AG04450 (cell line): Measurements from ENCODE around the gene NHS. TPM values are rescaled to one million over a fixed set of nuclear protein-coding genes. Genes with fewer than 3 reads are reported as not detected.
"Not testable (repeated sequence)": the region's sequence is repeated elsewhere in the genome, so short reads cannot be mapped to it uniquely, and the experiment has no call there.

ENCODE experiments used
- CTCF ChIA-PET: fragments of 300-600, 350-600 bp; formaldehyde crosslinking; extraction: SDS; loops from one replicate; lab custom pipeline; 2022; ENCODE audit warnings: antibody characterized with exemption, inconsistent platforms; lab: Charles Lee
- POLR2A ChIA-PET: fragments of 350-600 bp; formaldehyde crosslinking; extraction: SDS; loops from one replicate; lab custom pipeline; 2021; ENCODE audit warnings: antibody characterized with exemption, inconsistent platforms; lab: Yijun Ruan, JAX
- DNase-seq: peaks from one replicate; pipeline ENCODE4 v3.0.0-alpha.2; 2011; ENCODE audit warnings: low read depth, low spot score
- H3K27ac ChIP-seq: one replicate; pipeline ENCODE4 v1.5.1; 2012; ENCODE audit warnings: low read depth, low read length, control low read depth
- H3K27me3 ChIP-seq: one replicate; pipeline ENCODE4 v1.6.0; 2012; ENCODE audit warnings: low read length; ENCODE audit not compliant: control insufficient read depth, insufficient read depth
- H3K4me3 ChIP-seq: 2 replicates; pipeline ENCODE4 v1.5.1; 2011; ENCODE audit warnings: mild to moderate bottlenecking, low read depth, low read length, control low read depth
- H3K9me3 ChIP-seq: 2 replicates; pipeline ENCODE4 v1.5.1; 2012; ENCODE audit warnings: low read length; ENCODE audit not compliant: control insufficient read depth, insufficient read depth
- CTCF ChIP-seq: IDR thresholded peaks from 2 replicates; pipeline ENCODE4 v1.5.1; 2011; ENCODE audit warnings: low read depth, low read length, control low read depth, inconsistent platforms
- polyA plus RNA-seq: library from polyadenylated mRNA; depleted of rRNA; stranded (reverse); fragments of >200 nt; gene quantifications from 2 replicates; pipeline ENCODE4 v1.2.3, GENCODE V29; 2011

NHS gene
- polyA plus RNA-seq, 1 experiment, result 2.0 TPM

GRCh38 chrX:17567187-17567586 lies 192.2 kb downstream of the NHS start:
- ChIA-PET POLR2A (interaction anchor here (0.6 to 0.9 kb wide), 3 partner anchors 41 to 791 kb away, joined by 4 to 12 read pairs (median 4); no protein-coding TSS in a partner anchor), CTCF (no interaction called here)
- no peak for DNase-seq
- H3K27ac ChIP-seq, result no peak overlapping the region
- H3K4me3 ChIP-seq, result no peak overlapping the region
- no peaks in the 10 kb centered on the region for H3K27me3 ChIP-seq
- TF ChIP-seq CTCF, result no peak
- H3K9me3 ChIP-seq, result no peaks in the 10 kb centered on the region

- Histone ChIP-seq H3K9me3 (no peaks in the 10 kb centered on the region), H3K27ac (no peak overlapping the region), H3K4me3 (no peak overlapping the region), H3K27me3 (no peaks in the 10 kb centered on the region)
- ChIA-PET POLR2A (no interaction called here), CTCF (no interaction called here)
- no peak for TF ChIP-seq CTCF
- DNase-seq, result no peak
Observed at GRCh38 chrX:17567821-17568220, 192.8 kb downstream of the NHS start.

GRCh38 chrX:17568804-17569203 lies 193.8 kb downstream of the NHS start:
- H3K27ac ChIP-seq, DNase-seq, H3K4me3 ChIP-seq, H3K9me3 ChIP-seq, POLR2A ChIA-PET, H3K27me3 ChIP-seq, CTCF ChIA-PET: not testable (repeated sequence)

DNA sequence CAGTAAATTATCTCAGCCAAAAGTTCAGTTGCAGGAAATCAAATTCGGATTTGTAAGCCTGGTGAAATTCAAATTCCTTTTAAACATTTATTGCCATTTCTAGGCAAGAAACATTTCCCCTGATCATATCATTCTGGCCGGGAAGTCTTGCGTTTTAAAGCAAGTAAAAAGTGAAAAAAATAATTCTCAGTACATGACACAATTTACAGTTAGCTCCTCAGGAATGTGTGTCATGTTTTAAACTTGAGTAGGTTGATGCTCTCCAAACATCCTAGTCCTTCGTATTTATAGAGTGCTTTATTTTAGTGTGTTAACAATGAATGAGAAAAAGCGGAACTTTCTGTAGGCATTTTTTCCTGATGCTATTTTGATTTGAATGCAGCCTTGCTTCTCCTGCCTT lies 204.0 kb downstream of the NHS start:
- Histone ChIP-seq H3K9me3 (no peaks in the 10 kb centered on the region), H3K27ac (no peak overlapping the region), H3K4me3 (no peak overlapping the region), H3K27me3 (no peaks in the 10 kb centered on the region)
- ChIA-PET POLR2A (no interaction called here), CTCF (no interaction called here)
- no peak for TF ChIP-seq CTCF
- DNase-seq, result no peak

DNA sequence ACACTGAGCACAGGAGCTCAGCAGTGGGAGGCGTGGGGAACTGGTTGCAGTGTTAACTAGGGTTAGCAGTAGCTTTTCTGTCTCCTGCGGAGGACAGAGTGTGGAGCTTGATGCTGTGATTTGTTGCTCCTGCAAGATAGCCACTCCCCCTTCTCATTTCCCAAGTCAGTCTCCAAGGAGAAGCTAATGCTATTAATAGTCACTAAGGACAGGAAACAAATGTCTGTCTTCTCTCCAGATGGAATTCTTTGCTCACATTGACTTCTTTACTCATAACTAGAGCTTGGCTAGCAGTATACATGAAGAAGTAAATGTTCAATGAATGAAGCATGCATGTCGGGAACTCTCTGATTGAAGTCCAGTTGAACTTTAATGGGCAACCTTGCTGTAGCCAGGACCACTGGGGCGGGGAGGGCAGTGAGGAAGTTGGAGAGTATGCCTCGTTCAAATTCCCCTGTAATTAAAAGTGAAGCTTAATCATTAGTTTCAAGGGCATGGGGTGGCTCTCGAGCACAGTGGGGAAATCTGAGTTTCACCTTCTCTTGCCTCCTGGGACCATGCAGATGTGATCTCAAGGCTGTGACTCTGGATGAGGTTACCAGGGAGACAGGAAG lies 205.6 kb downstream of the NHS start:
- no peak for TF ChIP-seq CTCF
- CTCF ChIA-PET, result interaction anchor here (3.6 kb wide), 1 partner anchor 11 kb away, joined by 16 read pairs; no protein-coding TSS in a partner anchor
- no peak overlapping the region for H3K4me3 ChIP-seq
- DNase-seq, result no peak
- no peaks in the 10 kb centered on the region for H3K27me3 ChIP-seq
- no peak overlapping the region for H3K27ac ChIP-seq
- POLR2A ChIA-PET, result no interaction called here
- no peaks in the 10 kb centered on the region for H3K9me3 ChIP-seq
